Testis (tissue), 3 donors: ENCODE data around the gene GMDS. TPM values are rescaled to one million over a fixed set of nuclear protein-coding genes. Genes with fewer than 3 reads are reported as not detected.

Experiments used
- DNase-seq: peaks from one replicate; pipeline ENCODE4 v3.0.0-alpha.2; 2019
- H3K27ac ChIP-seq, 2 donors: fragments of 200-600 bp; sonication (generic); one replicate each; pipeline ENCODE4 v1.5.1; 2019
- H3K27me3 ChIP-seq: fragments of 200-600 bp; sonication (generic); one replicate; pipeline ENCODE4 v1.5.1; 2019
- H3K36me3 ChIP-seq: fragments of 200-600 bp; sonication (generic); one replicate; pipeline ENCODE4 v1.5.1; 2017; ENCODE audit warnings: low read depth; ENCODE audit errors: missing control alignments
- H3K4me1 ChIP-seq: fragments of 200-600 bp; sonication (generic); one replicate; pipeline ENCODE4 v1.5.1; 2019
- H3K4me3 ChIP-seq, 2 donors: fragments of 200-600 bp; sonication (generic); one replicate each; pipeline ENCODE4 v1.5.1; 2017 to 2019
- H3K9me3 ChIP-seq: fragments of 200-600 bp; sonication (generic); one replicate; pipeline ENCODE4 v1.5.1; 2017
- CTCF ChIP-seq, 3 experiments: fragments of 450-650 bp in 2 of 3; fragments of 200-600 bp in 1 of 3; sonication (generic) in 1 of 3; IDR thresholded peaks; one replicate each; pipeline ENCODE4 v1.5.1; 2016 to 2019; ENCODE audit warnings: antibody characterized with exemption in 3 of 3, mild to moderate bottlenecking in 2 of 3, moderate library complexity in 1 of 3
- POLR2A ChIP-seq: fragments of 450-650 bp; IDR thresholded peaks from one replicate; pipeline ENCODE4 v1.6.1; 2017; ENCODE audit warnings: antibody characterized with exemption, mild to moderate bottlenecking, moderate library complexity
- WGBS, 2 donors: methylation state at CpG; one replicate each; pipeline ENCODE4 v1.1.5; 2018; 5-methylcytosine and 5-hydroxymethylcytosine counted together
- intact Hi-C: fragments of 100-400 bp; cut with DNase I; formaldehyde crosslinking; loops from one replicate; pipeline ENCODE4 v1.15.1; 2023; ENCODE audit warnings: low total_unique reads
- polyA plus RNA-seq: library from polyadenylated mRNA; stranded (reverse); fragments of 350-450 nt; fragmentation: Illumina TruSeq; extraction: RNeasy Lipid Tissue Mini Kit (QIAGEN cat#74804); gene quantifications from one replicate; pipeline ENCODE4 v1.2.3, GENCODE V29; 2014; ENCODE audit warnings: low read depth, low replicate concordance; ENCODE audit not compliant: insufficient read depth
- total RNA-seq, 2 donors: library from RNA; depleted of rRNA; stranded (reverse); fragments of >200 nt; gene quantifications; one replicate each; pipeline ENCODE4 v1.2.3, GENCODE V29; 2016

The GMDS gene
- total and polyA plus RNA-seq, 3 donors from 2014 or later = 19.6 to 31.1 (median 22.2) TPM

DNA sequence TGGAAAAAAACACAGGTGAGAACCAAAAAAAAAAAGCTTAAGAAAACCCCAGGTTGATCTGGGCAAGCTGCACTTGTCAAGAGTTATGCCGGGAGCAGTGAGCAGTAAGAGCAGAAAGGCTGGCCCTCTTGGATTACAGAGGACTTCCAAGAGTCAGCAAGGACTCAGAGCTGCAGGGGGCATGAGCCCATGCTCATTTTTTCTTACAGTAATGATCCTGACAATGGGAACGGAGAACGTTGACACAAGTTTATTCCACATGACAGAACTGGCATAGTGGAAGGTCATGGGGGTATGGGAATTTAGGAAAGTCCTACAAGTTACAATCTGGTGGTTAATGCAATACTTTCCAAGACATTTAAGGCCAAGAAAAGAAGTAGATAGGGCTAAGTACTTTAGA, 256.6 kb downstream of the GMDS start:
- WGBS, 2 donors = 72 to 80% methylated on average over 3 of the region's 3 CpGs
- no peak for DNase-seq
- intact Hi-C loops = no loop called here

DNA sequence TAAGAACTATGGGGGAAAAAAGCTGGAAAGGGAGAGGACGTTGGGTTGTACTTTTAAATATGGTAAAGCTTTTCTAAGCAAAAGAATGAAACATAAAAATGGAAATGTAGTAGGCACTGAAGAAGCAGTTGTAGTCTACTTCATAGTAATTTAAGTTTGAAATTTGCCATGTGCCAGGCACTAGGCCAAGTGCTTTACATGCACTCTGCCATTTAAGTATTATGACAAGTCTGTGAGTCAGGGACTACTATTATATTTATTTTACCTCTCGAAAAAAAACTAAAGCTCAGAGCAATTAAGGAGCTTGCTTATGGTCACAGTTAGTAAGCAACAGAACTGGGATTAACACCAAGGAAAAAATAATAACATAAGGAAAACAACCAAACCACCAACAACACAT, 257.8 kb downstream of the GMDS start:
- TF ChIP-seq POLR2A (no peak), CTCF (IDR thresholded peaks at IDR 0.05) (no peak)
- Histone ChIP-seq H3K27me3 (no peaks in the 10 kb centered on the region), H3K9me3 (no peaks in the 10 kb centered on the region), H3K4me1 (no peaks in the 10 kb centered on the region), H3K36me3 (no peaks in the 10 kb centered on the region), H3K4me3 (no peak overlapping the region), H3K27ac (no peak overlapping the region)
- 81 to 89% methylated on average over 2 of the region's 2 CpGs for WGBS, 2 donors
- no peak for DNase-seq
- intact Hi-C loops = no loop called here

More for the DNA sequence above, 256.6 kb downstream of the GMDS start:
- Histone ChIP-seq H3K27me3 (no peaks in the 10 kb centered on the region), H3K4me1 (no peaks in the 10 kb centered on the region), H3K9me3 (no peaks in the 10 kb centered on the region), H3K27ac (no peak overlapping the region), H3K4me3 (no peak overlapping the region), H3K36me3 (no peaks in the 10 kb centered on the region)
- TF ChIP-seq POLR2A (no peak), CTCF (IDR thresholded peaks at IDR 0.05) (no peak)

- no peaks in the 10 kb centered on the region for H3K9me3 ChIP-seq
- intact Hi-C loops = no loop called here
- H3K4me1 ChIP-seq = no peaks in the 10 kb centered on the region
- DNase-seq = no peak
- no peaks in the 10 kb centered on the region for H3K36me3 ChIP-seq
- H3K27ac ChIP-seq = no peak overlapping the region
- WGBS, 2 donors = 36 to 38% methylated on average over 1 of the region's 1 CpG
- H3K4me3 ChIP-seq = no peak overlapping the region
- TF ChIP-seq CTCF (IDR thresholded peaks at IDR 0.05) = no peak
- TF ChIP-seq POLR2A = no peak
- H3K27me3 ChIP-seq = no peaks in the 10 kb centered on the region
These were observed 258.8 kb downstream of the GMDS start for GRCh38 chr6:1986454-1987243.

DNA sequence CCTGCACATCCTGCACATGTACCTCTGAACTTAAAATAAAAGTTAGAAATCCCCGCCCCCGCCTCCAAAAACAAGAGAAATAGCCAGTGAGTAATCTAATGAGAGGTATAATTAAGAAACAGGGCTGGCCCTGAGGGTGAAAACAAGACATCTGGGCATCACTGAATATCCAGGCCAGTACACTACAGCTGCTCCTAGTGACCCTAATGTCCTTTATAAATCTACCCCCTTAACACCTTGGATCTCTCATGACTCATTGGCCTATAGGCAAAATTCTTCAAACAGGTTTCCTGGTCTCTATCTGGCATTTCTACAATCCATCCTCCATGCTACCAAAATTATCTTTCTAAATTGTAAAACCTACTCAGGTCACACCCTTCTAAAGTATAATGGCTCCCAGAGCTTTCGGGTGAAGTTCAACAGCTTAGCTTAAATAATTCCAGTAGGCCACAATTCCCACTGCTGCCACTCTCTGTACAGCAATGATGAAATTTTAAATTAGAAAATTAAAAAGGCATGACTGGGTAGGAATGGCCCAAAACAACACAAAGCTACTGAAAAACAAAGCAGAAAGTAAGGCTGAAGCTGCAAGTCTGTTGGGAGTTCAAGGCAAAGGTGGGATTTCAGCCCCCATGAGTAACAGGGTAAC, 260.9 kb downstream of the GMDS start:
- no peaks in the 10 kb centered on the region for H3K27me3 ChIP-seq
- 94 to 100% methylated on average over 3 of the region's 3 CpGs for WGBS, 2 donors
- TF ChIP-seq CTCF (IDR thresholded peaks at IDR 0.05) = no peak
- no peak for TF ChIP-seq POLR2A
- no peaks in the 10 kb centered on the region for H3K9me3 ChIP-seq
- H3K36me3 ChIP-seq = no peaks in the 10 kb centered on the region
- no peak overlapping the region for H3K4me3 ChIP-seq
- H3K27ac ChIP-seq = no peak overlapping the region
- intact Hi-C loops = no loop called here
- no peaks in the 10 kb centered on the region for H3K4me1 ChIP-seq
- DNase-seq = no peak
